MM.1S (cell line): ENCODE results near the gene RBL1.

Source experiments
- CTCF ChIP-seq: fragments of 300-600 bp; sonication (generic); IDR thresholded peaks from 2 replicates; pipeline ENCODE4 v1.5.1; 2016; ENCODE audit warnings: antibody characterized with exemption, low read length, mixed read lengths
- EZH2 ChIP-seq: fragments of 300-600 bp; sonication (generic); optimal IDR thresholded peaks from 2 replicates; pipeline ENCODE3; 2017; ENCODE audit warnings: low read depth, mild to moderate bottlenecking, antibody characterized with exemption, low read length, mixed read lengths

DNA sequence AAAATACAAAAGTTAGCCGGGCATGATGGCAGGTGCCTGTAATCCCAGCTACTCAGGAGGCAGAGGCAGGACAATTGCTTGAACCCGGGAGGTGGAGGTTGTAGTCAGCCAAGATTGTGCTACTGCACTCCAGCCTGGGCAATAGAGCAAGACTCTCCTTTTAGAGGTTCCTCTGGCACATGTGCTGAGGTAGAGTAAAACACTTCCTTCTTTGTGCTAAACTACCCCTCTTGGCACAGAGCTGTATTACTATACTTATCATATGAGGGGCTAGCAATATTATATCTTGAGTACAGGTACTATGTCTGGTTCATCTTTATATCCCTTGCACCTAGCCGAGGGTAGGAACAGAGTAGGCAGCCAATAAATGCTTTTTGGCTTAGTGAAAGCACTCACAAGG is 104.1 kb downstream of the RBL1 start:
- TF ChIP-seq EZH2: no peak
- TF ChIP-seq CTCF: no peak
